DMS114 treated with DMSO at 0.1 percent for 48 hours (cell line): ENCODE data around the gene ANKRD35.

Experiments used
- DNase-seq: peaks from one replicate; lab custom pipeline; 2025; ENCODE audit not compliant: unreplicated experiment; lab: John Stamatoyannopoulos, UW

Gene ANKRD35

GRCh38 chr1:145893306-145894055, 7.8 kb upstream of the ANKRD35 start:
- no peak for DNase-seq

GRCh38 chr1:145892486-145893087, 6.9 kb upstream of the ANKRD35 start:
- DNase-seq, result no peak

GRCh38 chr1:145891587-145892485, 6.2 kb upstream of the ANKRD35 start:
- peak; percentile 93 for DNase-seq

GRCh38 chr1:145891143-145891542, 5.5 kb upstream of the ANKRD35 start:
- DNase-seq, result no peak

GRCh38 chr1:145889722-145890121, 4.1 kb upstream of the ANKRD35 start:
- no peak for DNase-seq

- DNase-seq, result no peak
Observed at GRCh38 chr1:145887631-145888030, 2.0 kb upstream of the ANKRD35 start.

GRCh38 chr1:145886816-145887215, 1.1 kb upstream of the ANKRD35 start:
- DNase-seq, result no peak

- DNase-seq, result no peak
Observed at GRCh38 chr1:145886390-145886789, 724 bp upstream of the ANKRD35 start.

GRCh38 chr1:145884675-145885074, 991 bp downstream of the ANKRD35 start:
- no peak for DNase-seq

GRCh38 chr1:145879775-145880174, 5.9 kb downstream of the ANKRD35 start:
- no peak for DNase-seq

- no peak for DNase-seq
Observed at GRCh38 chr1:145878724-145879123, 6.9 kb downstream of the ANKRD35 start.

GRCh38 chr1:145877923-145878486, 7.7 kb downstream of the ANKRD35 start:
- no peak for DNase-seq

GRCh38 chr1:145874646-145875045, 11.0 kb downstream of the ANKRD35 start:
- DNase-seq, result no peak

GRCh38 chr1:145871994-145872924, 13.4 kb downstream of the ANKRD35 start:
- DNase-seq, result no peak

GRCh38 chr1:145868232-145868631, 17.4 kb downstream of the ANKRD35 start:
- no peak for DNase-seq

- no peak for DNase-seq
Observed at GRCh38 chr1:145863282-145864018, 22.2 kb downstream of the ANKRD35 start.

- peak; percentile 96 for DNase-seq
Observed at GRCh38 chr1:145859491-145860023, 26.1 kb downstream of the ANKRD35 start.

- DNase-seq, result peak; percentile 98
Observed at GRCh38 chr1:145858901-145859490, 26.7 kb downstream of the ANKRD35 start, which contains the start of gene PIAS3. Gene PIAS3 (minus strand): TSS chr1:145859081. CDS start chr1:145858990, 91 bp downstream.
